HepG2 (cell line): ENCODE measurements around the gene EPPIN. TPM values are rescaled to one million over a fixed set of nuclear protein-coding genes. Genes with fewer than 3 reads are reported as not detected.
A peak's percentile ranks its signal among the peaks of the same experiment; 100 is the strongest.

Experiments used
- ATAC-seq: fragments of 200-7000 bp; cut with Tn5 transposase; 3 replicates; pipeline ENCODE4 v1.9.1; 2020; ENCODE audit warnings: mild to moderate bottlenecking, moderate library complexity
- BruUV-seq: library from RNA; stranded (reverse); fragments of 400-500 nt; replicated peaks from 2 replicates; lab custom pipeline; 2021; lab: Mats Ljungman, UMichigan
- CTCF ChIA-PET: fragments of 300-600 bp; formaldehyde crosslinking; extraction: SDS; loops from one replicate; lab custom pipeline; 2021; ENCODE audit warnings: low total read pairs, inconsistent platforms, low intra/inter-chr PET ratio; lab: Yijun Ruan, JAX
- POLR2A ChIA-PET: fragments of 350-600 bp; sonication (Branson Sonifier 250); formaldehyde crosslinking; loops from one replicate; lab custom pipeline; 2020; ENCODE audit warnings: antibody characterized with exemption, inconsistent platforms; lab: Yijun Ruan, JAX
- DNase-seq: peaks from one replicate; pipeline ENCODE4 v3.0.0-alpha.2; 2015; ENCODE audit warnings: low spot score
- FAIRE-seq: peaks from 3 replicates; lab custom pipeline; 2011; peaks lifted over from hg19 to GRCh38; lab: Jason Lieb, UNC
- H2AFZ ChIP-seq: one replicate; pipeline ENCODE4 v1.6.1; 2011; ENCODE audit warnings: low read length, inconsistent platforms
- H3K27ac ChIP-seq: fragments of 300-600 bp; 3 replicates; pipeline ENCODE4 v1.8.0; 2011; ENCODE audit warnings: mixed run types, mild to moderate bottlenecking, mixed read lengths, low read length, inconsistent platforms; ENCODE audit not compliant: insufficient read depth; ENCODE audit errors: extremely low read length
- H3K27me3 ChIP-seq, 2 experiments: fragments of 200-600 bp in 1 of 2; 2 replicates in 1 of 2; 3 replicates in 1 of 2; pipeline versions ENCODE4 v1.6.0 to v1.8.0; 2011; ENCODE audit warnings: low read length in 2 of 2, mild to moderate bottlenecking in 2 of 2, moderate library complexity in 2 of 2, inconsistent platforms in 1 of 2; ENCODE audit not compliant: insufficient read depth in 2 of 2, control insufficient read depth in 1 of 2
- H3K36me3 ChIP-seq, 2 experiments: fragments of 200-600 bp in 1 of 2; replicated peaks in 1 of 2; 2 replicates in 1 of 2; 3 replicates in 1 of 2; pipeline versions ENCODE4 v1.5.1 to v1.8.0; 2011; ENCODE audit warnings: low read length in 2 of 2, inconsistent platforms in 1 of 2; ENCODE audit not compliant: insufficient read depth in 2 of 2, control insufficient read depth in 1 of 2
- H3K4me1 ChIP-seq: 2 replicates; pipeline ENCODE4 v1.5.1; 2012; ENCODE audit warnings: low read length, inconsistent platforms; ENCODE audit not compliant: insufficient read depth
- H3K4me2 ChIP-seq: 2 replicates; pipeline ENCODE4 v1.6.0; 2011; ENCODE audit warnings: low read depth, low read length, inconsistent platforms
- H3K4me3 ChIP-seq, 3 experiments: fragments of 200-600 bp in 1 of 3; sonication (generic), shearing (Covaris generic) in 1 of 3; replicated peaks in 1 of 3; 2 replicates each; pipeline ENCODE4 v1.5.1; 2011 to 2016; ENCODE audit warnings: low read length in 3 of 3, inconsistent platforms in 2 of 3, low read depth in 2 of 3, mild to moderate bottlenecking in 2 of 3, control low read depth in 1 of 3, mixed read lengths in 1 of 3; ENCODE audit not compliant: insufficient read depth in 1 of 3
- H3K79me2 ChIP-seq: one replicate; pipeline ENCODE4 v1.6.1; 2011; ENCODE audit warnings: low read length, inconsistent platforms; ENCODE audit not compliant: insufficient read depth
- H3K9ac ChIP-seq: 2 replicates; pipeline ENCODE4 v1.6.0; 2011; ENCODE audit warnings: mild to moderate bottlenecking, low read depth, low read length, inconsistent platforms; ENCODE audit not compliant: insufficient read depth
- H3K9me3 ChIP-seq: 2 replicates; pipeline ENCODE4 v1.5.1; 2012; ENCODE audit warnings: mild to moderate bottlenecking, low read length
- H4K20me1 ChIP-seq: 2 replicates; pipeline ENCODE4 v1.6.0; 2011; ENCODE audit warnings: inconsistent platforms, mild to moderate bottlenecking, low read length, moderate library complexity; ENCODE audit not compliant: insufficient read depth
- ARID2 ChIP-seq: sonication (generic); formaldehyde crosslinking; IDR thresholded peaks from 2 replicates; pipeline ENCODE4 v1.8.1; 2022; ENCODE audit warnings: mild to moderate bottlenecking, missing genetic modification reagents, borderline replicate concordance
- BORCS8-MEF2B ChIP-seq: sonication (generic); formaldehyde crosslinking; IDR thresholded peaks from 2 replicates; pipeline ENCODE4 v1.8.0; 2022; ENCODE audit warnings: mild to moderate bottlenecking, missing genetic modification reagents
- CBX5 ChIP-seq: sonication (generic); formaldehyde crosslinking; IDR thresholded peaks from 2 replicates; pipeline ENCODE4 v1.4.0; 2020; ENCODE audit warnings: missing genetic modification reagents, borderline replicate concordance
- KLF12 ChIP-seq: sonication (generic); formaldehyde crosslinking; IDR thresholded peaks from 2 replicates; pipeline ENCODE4 v1.4.0; 2020; ENCODE audit warnings: missing genetic modification reagents, borderline replicate concordance
- MAFF ChIP-seq: IDR thresholded peaks from 2 replicates; pipeline ENCODE4 v1.6.1; 2011; ENCODE audit warnings: low read depth, low read length, improper control_type of control experiment
- MED13 ChIP-seq: sonication (generic); formaldehyde crosslinking; IDR thresholded peaks from 2 replicates; pipeline ENCODE4 v1.5.0; 2020; ENCODE audit warnings: missing genetic modification reagents
- NFKB2 ChIP-seq: sonication (generic); formaldehyde crosslinking; IDR thresholded peaks from 2 replicates; pipeline ENCODE4 v1.4.0; 2020; ENCODE audit warnings: missing genetic modification reagents, borderline replicate concordance
- POGK ChIP-seq: sonication (generic); formaldehyde crosslinking; conservative IDR thresholded peaks from 2 replicates; pipeline ENCODE4 v1.8.0; 2022; ENCODE audit warnings: mild to moderate bottlenecking, moderate library complexity, missing genetic modification reagents
- SRY ChIP-seq: sonication (generic); formaldehyde crosslinking; IDR thresholded peaks from 2 replicates; pipeline ENCODE4 v1.8.0; 2022; ENCODE audit warnings: mild to moderate bottlenecking, missing genetic modification reagents
- TEAD3 ChIP-seq: optimal IDR thresholded peaks from 2 replicates; pipeline ENCODE3; 2016; ENCODE audit warnings: borderline replicate concordance
- U2AF1 ChIP-seq: fragments of 200-400 bp; formaldehyde crosslinking; optimal IDR thresholded peaks from 2 replicates; pipeline ENCODE3; 2017; ENCODE audit warnings: mild to moderate bottlenecking, low read depth, low read length
- ZMYM4 ChIP-seq: sonication (generic); formaldehyde crosslinking; IDR thresholded peaks from 2 replicates; pipeline ENCODE4 v1.8.1; 2023; ENCODE audit warnings: mild to moderate bottlenecking, missing genetic modification reagents
- ZNF333 ChIP-seq: sonication (generic); formaldehyde crosslinking; IDR thresholded peaks from 2 replicates; pipeline ENCODE4 v1.4.0; 2020; ENCODE audit warnings: mild to moderate bottlenecking, missing genetic modification reagents, borderline replicate concordance
- ZNF33A ChIP-seq: sonication (generic); formaldehyde crosslinking; IDR thresholded peaks from 2 replicates; pipeline ENCODE4 v1.5.1; 2020; ENCODE audit warnings: missing genetic modification reagents, mild to moderate bottlenecking, moderate library complexity, borderline replicate concordance
- ZNF780A ChIP-seq: sonication (generic); formaldehyde crosslinking; IDR thresholded peaks from 2 replicates; pipeline ENCODE4 v1.8.0; 2022; ENCODE audit warnings: mild to moderate bottlenecking, missing genetic modification reagents, moderate library complexity
- WGBS: methylation state at CpG from one replicate; pipeline ENCODE4 v1.1.6; 2017; ENCODE audit warnings: low lambda C conversion rate; 5-methylcytosine and 5-hydroxymethylcytosine counted together
- in situ Hi-C: cut with HindIII; loops from 2 replicates; pipeline ENCODE4 v1.10.0; 2017; ENCODE audit warnings: low pct_unique_long_range_greater_than_20kb; ENCODE audit not compliant: extremely low pct_ligation_motif_present
- intact Hi-C: fragments of 100-400 bp; cut with micrococcal nuclease; formaldehyde crosslinking; loops from one replicate; pipeline ENCODE4 v1.10.0; 2022; ENCODE audit not compliant: unreplicated experiment
- polyA plus RNA-seq, 8 experiments: library from polyadenylated mRNA; depleted of rRNA in 3 of 8; stranded (reverse) in 7 of 8; unstranded in 1 of 8; fragments of >200 nt; fragmentation: Illumina TruSeq in 4 of 8; extraction: Trizol in 4 of 8; gene quantifications; 2 replicates each; pipeline versions ENCODE4 v1.2.1 to v1.2.3, GENCODE V29; 2011 to 2016; ENCODE audit warnings: low read depth in 4 of 8, missing spikeins in 1 of 8, mixed read lengths in 1 of 8; ENCODE audit not compliant: insufficient read depth in 1 of 8
- total RNA-seq, 5 experiments: library from RNA; depleted of rRNA; stranded (reverse); fragments of >200 nt; fragmentation: Illumina TruSeq; extraction: Trizol; gene quantifications; 2 replicates each; pipeline ENCODE4 v1.2.3, GENCODE V29; 2016; ENCODE audit warnings: low read depth in 1 of 5

EPPIN gene
- total and polyA plus RNA-seq, 2 of the 13 experiments (the other 11 are each of a cell fraction or from before 2014, with no cell fraction given), result not detected

- TF ChIP-seq U2AF1, result no peak
- TF ChIP-seq MED13 (CRISPR knock-in tag), result no peak
- TF ChIP-seq ZMYM4, result no peak
- no peak for TF ChIP-seq BORCS8-MEF2B
These were observed 31.0 kb upstream of the EPPIN start (continued) for GRCh38 chr20:45578231-45578630.

- H3K4me2 ChIP-seq, result no peak overlapping the region
- in situ Hi-C loops, result no loop called here
- WGBS, result 2% methylated on average over 2 of the region's 2 CpGs
- no peaks in the 10 kb centered on the region for H4K20me1 ChIP-seq
- TF ChIP-seq MAFF (0 out of 2 replicates have a peak, but pooled peaks have one; percentile 17), NFKB2 (CRISPR knock-in tag) (no peak), SRY (CRISPR knock-in tag) (no peak), TEAD3 (CRISPR knock-in tag) (peak; percentile 25), ARID2 (CRISPR knock-in tag) (no peak), ZNF33A (no peak), CBX5 (CRISPR knock-in tag) (no peak), ZNF333 (CRISPR knock-in tag) (no peak), POGK (CRISPR knock-in tag) (no peak), ZNF780A (CRISPR knock-in tag) (no peak), KLF12 (CRISPR knock-in tag) (no peak)
- TF ChIP-seq, all 625 proteins: peak for 2
- ATAC-seq, result no peak; the same call in 2 of the 3 replicates
- no peak for FAIRE-seq
- Histone ChIP-seq H3K27me3 (peaks cover 0 to 5% of the 10 kb centered on the region in 2 experiments; a peak in 1 of 5 replicates), H3K9me3 (no peaks in the 10 kb centered on the region), H3K4me3 (no peak overlapping the region), H3K9ac (no peak overlapping the region), H3K79me2 (no peaks in the 10 kb centered on the region), H3K27ac (no peak overlapping the region), H3K36me3 (no peaks in the 10 kb centered on the region), H2AFZ (no peak overlapping the region), H3K4me1 (peaks cover 5% of the 10 kb centered on the region; the same call in 1 of the 2 replicates)
- peak; percentile 37 for DNase-seq
- no TSS peak for BruUV-seq
- ChIA-PET CTCF (no interaction called here), POLR2A (no interaction called here)
- intact Hi-C loops, result no loop called here
These were observed 29.8 kb upstream of the EPPIN start for GRCh38 chr20:45576995-45577394.
